ENCODE results near the gene TET2. TPM values are rescaled to one million over a fixed set of nuclear protein-coding genes. Genes with fewer than 3 reads are reported as not detected.

The TET2 gene
- total and polyA plus RNA-seq, 2 of the 4 experiments (the other 2 are of a cell fraction), result 5.6 to 25.3 TPM

DNA sequence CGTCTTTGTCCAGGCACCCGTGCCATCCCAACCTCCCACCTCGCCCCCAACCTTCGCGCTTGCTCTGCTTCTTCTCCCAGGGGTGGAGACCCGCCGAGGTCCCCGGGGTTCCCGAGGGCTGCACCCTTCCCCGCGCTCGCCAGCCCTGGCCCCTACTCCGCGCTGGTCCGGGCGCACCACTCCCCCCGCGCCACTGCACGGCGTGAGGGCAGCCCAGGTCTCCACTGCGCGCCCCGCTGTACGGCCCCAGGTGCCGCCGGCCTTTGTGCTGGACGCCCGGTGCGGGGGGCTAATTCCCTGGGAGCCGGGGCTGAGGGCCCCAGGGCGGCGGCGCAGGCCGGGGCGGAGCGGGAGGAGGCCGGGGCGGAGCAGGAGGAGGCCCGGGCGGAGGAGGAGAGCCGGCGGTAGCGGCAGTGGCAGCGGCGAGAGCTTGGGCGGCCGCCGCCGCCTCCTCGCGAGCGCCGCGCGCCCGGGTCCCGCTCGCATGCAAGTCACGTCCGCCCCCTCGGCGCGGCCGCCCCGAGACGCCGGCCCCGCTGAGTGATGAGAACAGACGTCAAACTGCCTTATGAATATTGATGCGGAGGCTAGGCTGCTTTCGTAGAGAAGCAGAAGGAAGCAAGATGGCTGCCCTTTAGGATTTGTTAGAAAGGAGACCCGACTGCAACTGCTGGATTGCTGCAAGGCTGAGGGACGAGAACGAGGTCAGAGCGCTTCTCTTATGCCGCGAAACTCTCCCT is at the start of gene TET2 (continued):
- no peak for TF ChIP-seq CTCF (conservative IDR thresholded peaks at IDR 0.05; ENCODE audit: low read depth, low read length)
- TF ChIP-seq, protein P1, sequence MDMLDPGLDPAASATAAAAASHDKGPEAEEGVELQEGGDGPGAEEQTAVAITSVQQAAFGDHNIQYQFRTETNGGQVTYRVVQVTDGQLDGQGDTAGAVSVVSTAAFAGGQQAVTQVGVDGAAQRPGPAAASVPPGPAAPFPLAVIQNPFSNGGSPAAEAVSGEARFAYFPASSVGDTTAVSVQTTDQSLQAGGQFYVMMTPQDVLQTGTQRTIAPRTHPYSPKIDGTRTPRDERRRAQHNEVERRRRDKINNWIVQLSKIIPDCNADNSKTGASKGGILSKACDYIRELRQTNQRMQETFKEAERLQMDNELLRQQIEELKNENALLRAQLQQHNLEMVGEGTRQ (IDR thresholded peaks at IDR 0.05; ENCODE audit: low read depth, low read length), result no peak
- no peak for TF ChIP-seq CEBPB (IDR thresholded peaks at IDR 0.05; ENCODE audit: low read depth, low read length)
